Measurements from ENCODE around the gene LCN10. TPM values are rescaled to one million over a fixed set of nuclear protein-coding genes. Genes with fewer than 3 reads are reported as not detected.

The LCN10 gene
- total RNA-seq, 1 experiment from 2014 or later, result 1.5 TPM

GRCh38 chr9:136700304-136700703, 42.4 kb downstream of the LCN10 start:
- no peaks in the 10 kb centered on the region for H3K9me3 ChIP-seq (ENCODE audit: control insufficient read depth, low read depth, low read length)
- no CpG with 5 or more reads among the region's 13 CpGs for WGBS (ENCODE audit: extremely low coverage, insufficient read length, low lambda C conversion rate)

More at GRCh38 chr9:136700304-136700703, 42.4 kb downstream of the LCN10 start:
- Mint-ChIP-seq H3K27me3 (ENCODE audit: low read depth) (peaks cover 39% of the 10 kb centered on the region), H3K36me3 (ENCODE audit: insufficient read depth in 1 of 3, low read depth in 3 of 3) (no peaks in the 10 kb centered on the region), H3K9me3 (no peaks in the 10 kb centered on the region; a peak in 1 of 5 replicates), H3K4me3 (no peak overlapping the region), H3K27ac (no peak overlapping the region), H3K4me1 (peaks cover 7 to 17% of the 10 kb centered on the region in 2 experiments)
- Histone ChIP-seq H2BK12ac (ENCODE audit: insufficient read length, low read depth, low read length) (no peak overlapping the region), H2BK15ac (ENCODE audit: low read depth, low read length) (no peak overlapping the region), H3K4ac (ENCODE audit: low read depth, low read length) (no peak overlapping the region), H3K27ac (ENCODE audit: insufficient read length, low read depth, low read length) (no peak overlapping the region), H3K23ac (ENCODE audit: insufficient read length, low read depth, low read length) (no peak overlapping the region), H3K14ac (ENCODE audit: insufficient read depth, low read length) (no peak overlapping the region), H2BK120ac (ENCODE audit: low read depth, low read length, poor library complexity, severe bottlenecking) (no peak overlapping the region), H4K5ac (ENCODE audit: insufficient read length, low read depth, low read length) (no peak overlapping the region), H3K23me2 (ENCODE audit: insufficient read length, low read depth, low read length, poor library complexity, severe bottlenecking) (no peaks in the 10 kb centered on the region), H3K27me3 (ENCODE audit: insufficient read depth, low read length) (no peaks in the 10 kb centered on the region), H3K79me1 (ENCODE audit: insufficient read depth, low read depth, low read length, poor library complexity, severe bottlenecking) (no peaks in the 10 kb centered on the region), H2BK20ac (ENCODE audit: low read depth, low read length, poor library complexity, severe bottlenecking) (no peak overlapping the region), H2BK5ac (ENCODE audit: insufficient read length, low read length) (no peak overlapping the region), H4K91ac (ENCODE audit: insufficient read length, low read depth, low read length) (no peak overlapping the region), H3T11ph (ENCODE audit: low read length) (no peak overlapping the region), H4K8ac (replicated peaks; ENCODE audit: insufficient read length, low read depth, low read length) (no peak overlapping the region), H3K18ac (ENCODE audit: insufficient read length, low read depth, low read length) (no peak overlapping the region), H3K4me2 (ENCODE audit: insufficient read depth, insufficient read length, low read length) (no peak overlapping the region), H3K79me2 (ENCODE audit: insufficient read depth, low read length) (no peaks in the 10 kb centered on the region), H2AK5ac (ENCODE audit: insufficient read length, low read length) (no peak overlapping the region), H2AFZ (ENCODE audit: low read length) (no peak overlapping the region), H3K4me1 (ENCODE audit: insufficient read depth, low read length) (no peaks in the 10 kb centered on the region), H4K20me1 (ENCODE audit: control insufficient read depth, insufficient read depth, insufficient read length) (no peaks in the 10 kb centered on the region), H3K56ac (ENCODE audit: insufficient read length, low read depth, low read length) (no peak overlapping the region), H3K9ac (ENCODE audit: extremely low read depth, insufficient read length, low read length) (no peak overlapping the region)
- no peak for DNase-seq
- TF ChIP-seq CTCF (conservative IDR thresholded peaks at IDR 0.05), result no peak
